Measurements from ENCODE around the gene ALG12.

Gene ALG12

GRCh38 chr22:49934160-49934890 lies 16.1 kb upstream of the ALG12 start:
- no peak for TF ChIP-seq RAD21 (IDR thresholded peaks at IDR 0.05; ENCODE audit: low read depth)
- 0 out of 2 replicates have a peak, but pooled peaks have one; percentile 24 for TF ChIP-seq ZBTB7A (IDR thresholded peaks at IDR 0.05; ENCODE audit: low read depth)
- no peak for TF ChIP-seq YY1 (IDR thresholded peaks at IDR 0.05; ENCODE audit: low read depth)

GRCh38 chr22:49933236-49934159 lies 15.3 kb upstream of the ALG12 start:
- TF ChIP-seq, protein P1, sequence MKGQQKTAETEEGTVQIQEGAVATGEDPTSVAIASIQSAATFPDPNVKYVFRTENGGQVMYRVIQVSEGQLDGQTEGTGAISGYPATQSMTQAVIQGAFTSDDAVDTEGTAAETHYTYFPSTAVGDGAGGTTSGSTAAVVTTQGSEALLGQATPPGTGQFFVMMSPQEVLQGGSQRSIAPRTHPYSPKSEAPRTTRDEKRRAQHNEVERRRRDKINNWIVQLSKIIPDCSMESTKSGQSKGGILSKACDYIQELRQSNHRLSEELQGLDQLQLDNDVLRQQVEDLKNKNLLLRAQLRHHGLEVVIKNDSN (IDR thresholded peaks at IDR 0.05): no peak
- TF ChIP-seq FOXM1 (IDR thresholded peaks at IDR 0.05; ENCODE audit: borderline replicate concordance, low read depth): no peak
- no peak for TF ChIP-seq MAX (IDR thresholded peaks at IDR 0.05)
- TF ChIP-seq TCF12 (IDR thresholded peaks at IDR 0.05; ENCODE audit: low read depth): no peak
- TF ChIP-seq RAD21 (IDR thresholded peaks at IDR 0.05; ENCODE audit: low read depth): no peak
- no peak for TF ChIP-seq ZBTB7A (IDR thresholded peaks at IDR 0.05; ENCODE audit: low read depth)
- no peak for TF ChIP-seq YY1 (IDR thresholded peaks at IDR 0.05; ENCODE audit: low read depth)
- no peak for TF ChIP-seq CEBPB (IDR thresholded peaks at IDR 0.05)
- TF ChIP-seq EGR1 (IDR thresholded peaks at IDR 0.05): no peak
- no peak for TF ChIP-seq NFIC (IDR thresholded peaks at IDR 0.05)
- TF ChIP-seq CREB1 (IDR thresholded peaks at IDR 0.05; ENCODE audit: low read depth): no peak
- no peak for TF ChIP-seq TEAD4 (IDR thresholded peaks at IDR 0.05)

GRCh38 chr22:49930596-49931412 lies 12.6 kb upstream of the ALG12 start:
- TF ChIP-seq RAD21 (IDR thresholded peaks at IDR 0.05; ENCODE audit: low read depth) (peak; percentile 84), ZBTB7A (IDR thresholded peaks at IDR 0.05; ENCODE audit: low read depth) (no peak)

GRCh38 chr22:49929994-49930575 lies 11.8 kb upstream of the ALG12 start:
- TF ChIP-seq MAX (IDR thresholded peaks at IDR 0.05): no peak
- no peak for TF ChIP-seq TCF12 (IDR thresholded peaks at IDR 0.05; ENCODE audit: low read depth)
- no peak for TF ChIP-seq RAD21 (IDR thresholded peaks at IDR 0.05; ENCODE audit: low read depth)

- TF ChIP-seq FOXM1 (IDR thresholded peaks at IDR 0.05; ENCODE audit: borderline replicate concordance, low read depth): no peak
- peak; percentile 20; the same call in 1 of the 2 replicates for TF ChIP-seq MAX (IDR thresholded peaks at IDR 0.05)
- TF ChIP-seq RAD21 (IDR thresholded peaks at IDR 0.05; ENCODE audit: low read depth): peak; percentile 84
- TF ChIP-seq EP300 (IDR thresholded peaks at IDR 0.05; ENCODE audit: borderline replicate concordance): no peak
- TF ChIP-seq ZBTB7A (IDR thresholded peaks at IDR 0.05; ENCODE audit: low read depth): peak; percentile 74
Measured at GRCh38 chr22:49929211-49929979, 11.2 kb upstream of the ALG12 start.

GRCh38 chr22:49928555-49929210 lies 10.4 kb upstream of the ALG12 start:
- TF ChIP-seq NFIC (IDR thresholded peaks at IDR 0.05) (no peak), REST (IDR thresholded peaks at IDR 0.05; ENCODE audit: low read depth) (no peak), YY1 (IDR thresholded peaks at IDR 0.05; ENCODE audit: low read depth) (no peak), RAD21 (IDR thresholded peaks at IDR 0.05; ENCODE audit: low read depth) (no peak), ZBTB7A (IDR thresholded peaks at IDR 0.05; ENCODE audit: low read depth) (no peak), MAX (IDR thresholded peaks at IDR 0.05) (no peak)

Measured in Ishikawa (cell line).